GM10847 (cell line): ENCODE results near the gene ZDHHC24.

Source experiments
- POLR2A ChIP-seq: IDR thresholded peaks from 2 replicates; pipeline ENCODE4 v1.6.1; 2011; ENCODE audit not compliant: insufficient read length; ENCODE audit errors: extremely low read depth

ZDHHC24 gene

GRCh38 chr11:66545701-66546367 is at the start of gene ZDHHC24:
ZDHHC24 (minus strand) TSS chr11:66546048; CDS start chr11:66546003, 45 bp downstream.
- peak; percentile 71 for TF ChIP-seq POLR2A

GRCh38 chr11:66595245-66595904 is 49.5 kb upstream of the ZDHHC24 start:
- no peak for TF ChIP-seq POLR2A

- TF ChIP-seq POLR2A = no peak
Measured at GRCh38 chr11:66593650-66594049, 47.8 kb upstream of the ZDHHC24 start.

- TF ChIP-seq POLR2A = no peak
Measured at GRCh38 chr11:66593303-66593635, 47.4 kb upstream of the ZDHHC24 start.

GRCh38 chr11:66592457-66593302 is 46.8 kb upstream of the ZDHHC24 start, which contains the start of the genes CCDC87 and CCS:
CCDC87 (minus strand) TSS chr11:66593063; CDS start chr11:66593015, 48 bp downstream.
CCS (plus strand) TSS chr11:66593185; CDS start chr11:66593262, 77 bp downstream.
- peak; percentile 95 for TF ChIP-seq POLR2A

GRCh38 chr11:66591175-66591574 is 45.3 kb upstream of the ZDHHC24 start:
- TF ChIP-seq POLR2A = no peak

GRCh38 chr11:66589996-66590675 is 44.3 kb upstream of the ZDHHC24 start:
- TF ChIP-seq POLR2A = no peak

- no peak for TF ChIP-seq POLR2A
Measured at GRCh38 chr11:66586136-66586535, 40.3 kb upstream of the ZDHHC24 start.

GRCh38 chr11:66581261-66581660 is 35.4 kb upstream of the ZDHHC24 start:
- TF ChIP-seq POLR2A = no peak

- no peak for TF ChIP-seq POLR2A
Measured at GRCh38 chr11:66580803-66581202, 35.0 kb upstream of the ZDHHC24 start.

- no peak for TF ChIP-seq POLR2A
Measured at GRCh38 chr11:66579017-66579606, 33.3 kb upstream of the ZDHHC24 start.

- no peak for TF ChIP-seq POLR2A
Measured at GRCh38 chr11:66570850-66571180, 25.0 kb upstream of the ZDHHC24 start.

- no peak for TF ChIP-seq POLR2A
Measured at GRCh38 chr11:66570079-66570849, 24.4 kb upstream of the ZDHHC24 start.

- no peak for TF ChIP-seq POLR2A
Measured at GRCh38 chr11:66569076-66569475, 23.2 kb upstream of the ZDHHC24 start.

- TF ChIP-seq POLR2A = no peak
Measured at GRCh38 chr11:66568124-66568916, 22.5 kb upstream of the ZDHHC24 start, which contains the start of gene CTSF. CTSF (minus strand) TSS chr11:66568606; CDS start chr11:66568486, 120 bp downstream.
